ENCODE results near the gene MRPS25. TPM values are rescaled to one million over a fixed set of nuclear protein-coding genes. Genes with fewer than 3 reads are reported as not detected.
"Not testable (repeated sequence)": the region's sequence is repeated elsewhere in the genome, so short reads cannot be mapped to it uniquely, and the experiment has no call there.

MRPS25 gene
- total and polyA plus RNA-seq, 9 of the 15 experiments (the other 6 are each of a cell fraction or from before 2014, with no cell fraction given), result 34.3 to 129 (median 78.2) TPM

- TF ChIP-seq NCOA4 (IDR thresholded peaks at IDR 0.05; ENCODE audit: partially characterized antibody), result no peak
These were observed 57.4 kb downstream of the MRPS25 start (continued) for GRCh38 chr3:15007681-15008141.

GRCh38 chr3:14999182-14999581 is 65.9 kb downstream of the MRPS25 start:
- FAIRE-seq, result not testable (repeated sequence)

More at GRCh38 chr3:14999182-14999581, 65.9 kb downstream of the MRPS25 start:
- in situ Hi-C loops (cut with MboI); ATAC-seq; H3K36me3 ChIP-seq (ENCODE audit: control insufficient read depth, insufficient read depth, low read length); H3K9ac ChIP-seq (ENCODE audit: insufficient read depth in 1 of 2, low read depth in 2 of 2, low read length in 2 of 2); intact Hi-C loops (cut with micrococcal nuclease); BruUV-seq (replicated peaks); CTCF ChIA-PET (ENCODE audit: low intra/inter-chr PET ratio); H3K4me3 ChIP-seq; H3K4me1 ChIP-seq (replicated peaks in 1 of 2; ENCODE audit: control insufficient read depth in 2 of 2, insufficient read depth in 2 of 2, low read length in 2 of 2); H3K27me3 ChIP-seq (ENCODE audit: control insufficient read depth in 2 of 2, insufficient read depth in 2 of 2, low read length in 2 of 2); H3K9me3 ChIP-seq (replicated peaks; ENCODE audit: control insufficient read depth, insufficient read depth, low read depth, low read length); H3K9me1 ChIP-seq (ENCODE audit: control insufficient read depth, insufficient read depth, low read length); H4K20me1 ChIP-seq (replicated peaks; ENCODE audit: control insufficient read depth, insufficient read depth, low read length); H3K4me2 ChIP-seq (ENCODE audit: insufficient read depth, low read length); DNase-seq (ENCODE audit: extremely low read depth in 1 of 4, low spot score in 3 of 4); H2AFZ ChIP-seq (ENCODE audit: low read depth, low read length); H3K27ac ChIP-seq (ENCODE audit: extremely low read depth, low read depth, low read length): not testable (repeated sequence)
- peaks cover 18% of the 10 kb centered on the region for H3K79me2 ChIP-seq (ENCODE audit: control insufficient read depth, insufficient read depth, low read length)
- POLR2A ChIA-PET, result interaction anchor here (0.6 kb wide), 1 partner anchor 38 kb away, joined by 3 read pairs; no protein-coding TSS in a partner anchor
- 93% methylated on average over 6 of the region's 6 CpGs for WGBS (ENCODE audit: insufficient coverage, low coverage, missing lambda C conversion rate)

Other genes starting within 250 kb of the MRPS25 start
- gene FGD5, start 246.4 kb downstream of the MRPS25 start, total RNA-seq (2014; rRNA removed), result not detected in 2 replicates
- not detected in 2 replicates for gene FGD5, start 246.4 kb downstream of the MRPS25 start, total RNA-seq (2014; rRNA removed; fragmentation: Illumina TruSeq; extraction: Trizol)
- gene FGD5, start 246.4 kb downstream of the MRPS25 start, total RNA-seq (2015; rRNA removed; fragmentation: Illumina TruSeq; extraction: Trizol), result not detected in 2 replicates
- 0.13 and 0.18 TPM in 2 replicates for gene FGD5, start 246.4 kb downstream of the MRPS25 start, total RNA-seq (2021)
- not detected in 2 replicates for gene FGD5, start 246.4 kb downstream of the MRPS25 start, polyA plus RNA-seq (2011; rRNA removed)
- gene FGD5, start 246.4 kb downstream of the MRPS25 start, polyA plus RNA-seq (2014; fragmentation: Illumina TruSeq; extraction: Trizol), result not detected in 2 replicates
- not detected for gene FGD5, start 246.4 kb downstream of the MRPS25 start, polyA plus RNA-seq (2014; fragmentation: Nextera tagmentation; extraction: Ambion mirVana)
- not detected in 2 replicates for gene FGD5, start 246.4 kb downstream of the MRPS25 start, polyA plus RNA-seq (2014; rRNA removed)
- 10.8 and 17.3 TPM in 2 replicates for gene NR2C2, start 117.7 kb downstream of the MRPS25 start, total RNA-seq (2014; rRNA removed)
- 17.7 and 18.7 TPM in 2 replicates for gene NR2C2, start 117.7 kb downstream of the MRPS25 start, total RNA-seq (2014; rRNA removed; fragmentation: Illumina TruSeq; extraction: Trizol)
- gene NR2C2, start 117.7 kb downstream of the MRPS25 start, total RNA-seq (2015; rRNA removed; fragmentation: Illumina TruSeq; extraction: Trizol), result 14.6 and 15.8 TPM in 2 replicates
- 32.9 and 33.0 TPM in 2 replicates for gene NR2C2, start 117.7 kb downstream of the MRPS25 start, total RNA-seq (2021)
- 17.3 and 21.8 TPM in 2 replicates for gene NR2C2, start 117.7 kb downstream of the MRPS25 start, polyA plus RNA-seq (2011; rRNA removed)
- 20.4 and 22.3 TPM in 2 replicates for gene NR2C2, start 117.7 kb downstream of the MRPS25 start, polyA plus RNA-seq (2014; fragmentation: Illumina TruSeq; extraction: Trizol)
- gene NR2C2, start 117.7 kb downstream of the MRPS25 start, polyA plus RNA-seq (2014; fragmentation: Nextera tagmentation; extraction: Ambion mirVana), result 1 to 10 TPM; 6.1 to 6.4 TPM
- 13.9 and 18.0 TPM in 2 replicates for gene NR2C2, start 117.7 kb downstream of the MRPS25 start, polyA plus RNA-seq (2014; rRNA removed)
- gene RBSN, start 33.8 kb upstream of the MRPS25 start, total RNA-seq (2014; rRNA removed), result 14.1 and 21.1 TPM in 2 replicates
- gene RBSN, start 33.8 kb upstream of the MRPS25 start, total RNA-seq (2014; rRNA removed; fragmentation: Illumina TruSeq; extraction: Trizol), result 18.3 and 20.8 TPM in 2 replicates
- gene RBSN, start 33.8 kb upstream of the MRPS25 start, total RNA-seq (2015; rRNA removed; fragmentation: Illumina TruSeq; extraction: Trizol), result 17.5 and 19.0 TPM in 2 replicates
- 18.7 and 19.6 TPM in 2 replicates for gene RBSN, start 33.8 kb upstream of the MRPS25 start, total RNA-seq (2021)
- gene RBSN, start 33.8 kb upstream of the MRPS25 start, polyA plus RNA-seq (2011; rRNA removed), result 15.7 and 16.8 TPM in 2 replicates
- 13.9 and 15.0 TPM in 2 replicates for gene RBSN, start 33.8 kb upstream of the MRPS25 start, polyA plus RNA-seq (2014; fragmentation: Illumina TruSeq; extraction: Trizol)
- 1 to 10 TPM; 2.9 to 4.2 TPM for gene RBSN, start 33.8 kb upstream of the MRPS25 start, polyA plus RNA-seq (2014; fragmentation: Nextera tagmentation; extraction: Ambion mirVana)
- 12.1 and 12.8 TPM in 2 replicates for gene RBSN, start 33.8 kb upstream of the MRPS25 start, polyA plus RNA-seq (2014; rRNA removed)
- 27.0 and 32.7 TPM in 2 replicates for gene CAPN7, start 140.9 kb upstream of the MRPS25 start, total RNA-seq (2014; rRNA removed)
- 33.4 and 35.3 TPM in 2 replicates for gene CAPN7, start 140.9 kb upstream of the MRPS25 start, total RNA-seq (2014; rRNA removed; fragmentation: Illumina TruSeq; extraction: Trizol)
- gene CAPN7, start 140.9 kb upstream of the MRPS25 start, total RNA-seq (2015; rRNA removed; fragmentation: Illumina TruSeq; extraction: Trizol), result 31.7 and 37.5 TPM in 2 replicates
- gene CAPN7, start 140.9 kb upstream of the MRPS25 start, total RNA-seq (2021), result 42.6 and 42.7 TPM in 2 replicates
- gene CAPN7, start 140.9 kb upstream of the MRPS25 start, polyA plus RNA-seq (2011; rRNA removed), result 28.1 and 36.4 TPM in 2 replicates
- 24.8 and 32.6 TPM in 2 replicates for gene CAPN7, start 140.9 kb upstream of the MRPS25 start, polyA plus RNA-seq (2014; fragmentation: Illumina TruSeq; extraction: Trizol)
- gene CAPN7, start 140.9 kb upstream of the MRPS25 start, polyA plus RNA-seq (2014; fragmentation: Nextera tagmentation; extraction: Ambion mirVana), result 1 to 10 TPM; 6.5 to 10.0 TPM
- gene CAPN7, start 140.9 kb upstream of the MRPS25 start, polyA plus RNA-seq (2014; rRNA removed), result 23.3 TPM in 2 replicates

All from K562 (cell line).